ENCODE data around the gene CUX1. TPM values are rescaled to one million over a fixed set of nuclear protein-coding genes. Genes with fewer than 3 reads are reported as not detected.

Gene CUX1
- total and polyA plus RNA-seq, 9 donors = 42.2 to 151 (median 126) TPM

DNA sequence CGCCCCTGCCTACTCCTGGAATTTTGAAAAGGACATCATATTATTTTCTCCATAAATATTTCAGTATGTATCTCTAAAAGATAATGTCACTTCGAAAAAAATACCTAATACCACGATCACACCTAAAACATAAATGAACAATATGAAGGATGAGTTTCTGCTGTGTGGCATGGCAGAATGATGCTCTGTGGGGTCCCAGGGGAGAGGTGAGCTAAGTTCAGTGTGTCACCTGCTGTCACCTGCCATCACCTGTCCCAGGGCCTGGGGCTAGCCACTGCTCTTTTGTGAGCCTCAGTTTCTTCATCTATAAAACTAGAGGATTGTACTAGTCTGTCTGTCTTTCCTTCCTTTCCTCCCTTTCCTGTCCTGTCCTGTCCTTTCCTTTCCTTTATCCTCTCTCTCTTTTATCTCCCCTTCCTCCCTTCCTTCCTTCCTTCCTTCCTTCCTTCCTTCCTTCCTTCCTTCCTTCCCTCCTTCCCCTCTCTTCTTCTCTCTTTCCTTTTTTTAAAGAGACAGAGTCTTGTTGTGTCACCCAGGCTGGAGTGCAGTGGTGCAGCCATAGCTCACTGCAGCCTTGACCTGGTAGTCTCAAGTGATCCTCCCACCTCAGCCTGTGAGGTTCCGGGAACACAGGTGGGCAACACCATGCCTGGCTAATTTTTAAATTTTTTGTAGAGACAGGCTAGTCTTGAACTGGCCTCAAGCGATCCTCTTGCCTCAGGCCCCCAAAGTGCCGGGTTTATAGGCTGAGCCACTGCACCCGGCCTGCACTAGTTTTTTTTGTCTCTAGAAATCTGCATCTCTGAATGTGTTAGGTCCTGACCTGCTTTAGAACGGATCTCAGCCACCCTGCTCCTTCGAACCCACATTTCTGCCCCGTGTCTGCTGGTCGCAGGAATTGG, 43.1 kb downstream of the CUX1 start:
- WGBS, 3 donors = 82 to 87% (median 85%) methylated on average over 11 of the region's 11 CpGs
- TF ChIP-seq POLR2A (IDR thresholded peaks at IDR 0.05) = no peak
- TF ChIP-seq EP300 (IDR thresholded peaks at IDR 0.05) = no peak
- TF ChIP-seq, protein P1, sequence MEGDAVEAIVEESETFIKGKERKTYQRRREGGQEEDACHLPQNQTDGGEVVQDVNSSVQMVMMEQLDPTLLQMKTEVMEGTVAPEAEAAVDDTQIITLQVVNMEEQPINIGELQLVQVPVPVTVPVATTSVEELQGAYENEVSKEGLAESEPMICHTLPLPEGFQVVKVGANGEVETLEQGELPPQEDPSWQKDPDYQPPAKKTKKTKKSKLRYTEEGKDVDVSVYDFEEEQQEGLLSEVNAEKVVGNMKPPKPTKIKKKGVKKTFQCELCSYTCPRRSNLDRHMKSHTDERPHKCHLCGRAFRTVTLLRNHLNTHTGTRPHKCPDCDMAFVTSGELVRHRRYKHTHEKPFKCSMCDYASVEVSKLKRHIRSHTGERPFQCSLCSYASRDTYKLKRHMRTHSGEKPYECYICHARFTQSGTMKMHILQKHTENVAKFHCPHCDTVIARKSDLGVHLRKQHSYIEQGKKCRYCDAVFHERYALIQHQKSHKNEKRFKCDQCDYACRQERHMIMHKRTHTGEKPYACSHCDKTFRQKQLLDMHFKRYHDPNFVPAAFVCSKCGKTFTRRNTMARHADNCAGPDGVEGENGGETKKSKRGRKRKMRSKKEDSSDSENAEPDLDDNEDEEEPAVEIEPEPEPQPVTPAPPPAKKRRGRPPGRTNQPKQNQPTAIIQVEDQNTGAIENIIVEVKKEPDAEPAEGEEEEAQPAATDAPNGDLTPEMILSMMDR (IDR thresholded peaks at IDR 0.05) = no peak
- H3K27me3 ChIP-seq = no peaks in the 10 kb centered on the region
- no peak overlapping the region for H3K27ac ChIP-seq
- no peak overlapping the region for H3K4me3 ChIP-seq
- H3K36me3 ChIP-seq = no peaks in the 10 kb centered on the region
- no peaks in the 10 kb centered on the region for H3K9me3 ChIP-seq
- peaks cover 17% of the 10 kb centered on the region for H3K4me1 ChIP-seq (ENCODE audit: insufficient read depth)
- no peak for DNase-seq
- intact Hi-C loops (cut with DNase I) = no loop called here

DNA sequence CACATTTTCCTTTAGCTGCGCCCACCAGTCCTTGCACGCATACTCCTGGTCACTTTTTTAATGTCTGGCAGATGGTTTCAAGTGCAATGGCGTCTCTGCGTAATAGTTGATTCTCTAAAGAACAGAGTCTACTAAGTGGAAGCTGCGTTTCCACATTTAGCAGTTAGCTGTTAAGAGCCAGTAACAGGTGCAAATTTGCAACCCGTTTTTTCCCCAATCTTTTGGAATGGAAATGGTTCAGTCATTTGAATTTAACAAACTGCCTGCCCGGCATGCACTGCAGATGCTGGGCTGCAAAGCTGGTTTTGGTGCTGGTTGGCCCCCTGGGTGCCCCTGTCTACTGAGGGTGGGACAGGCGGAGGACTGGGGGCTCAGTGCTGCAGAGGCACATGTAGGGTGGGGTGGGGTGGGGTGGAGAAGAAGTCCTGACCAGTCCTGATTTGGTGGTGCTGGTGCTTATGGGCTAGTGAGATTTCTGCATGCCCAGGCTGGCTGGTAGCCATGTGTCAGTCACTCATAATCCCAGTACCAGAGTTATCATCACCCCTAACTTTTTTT, 43.9 kb downstream of the CUX1 start:
- Histone ChIP-seq H3K9me3 (no peaks in the 10 kb centered on the region), H3K27me3 (no peaks in the 10 kb centered on the region), H3K4me1 (ENCODE audit: insufficient read depth) (peaks cover 17% of the 10 kb centered on the region), H3K36me3 (no peaks in the 10 kb centered on the region), H3K4me3 (no peak overlapping the region), H3K27ac (no peak overlapping the region)
- no peak for DNase-seq
- 89 to 90% (median 90%) methylated on average over 8 of the region's 8 CpGs for WGBS, 3 donors
- TF ChIP-seq, protein P1 (IDR thresholded peaks at IDR 0.05) = no peak
- TF ChIP-seq POLR2A (IDR thresholded peaks at IDR 0.05) (no peak), EP300 (IDR thresholded peaks at IDR 0.05) (no peak)
- intact Hi-C loops (cut with DNase I) = no loop called here

DNA sequence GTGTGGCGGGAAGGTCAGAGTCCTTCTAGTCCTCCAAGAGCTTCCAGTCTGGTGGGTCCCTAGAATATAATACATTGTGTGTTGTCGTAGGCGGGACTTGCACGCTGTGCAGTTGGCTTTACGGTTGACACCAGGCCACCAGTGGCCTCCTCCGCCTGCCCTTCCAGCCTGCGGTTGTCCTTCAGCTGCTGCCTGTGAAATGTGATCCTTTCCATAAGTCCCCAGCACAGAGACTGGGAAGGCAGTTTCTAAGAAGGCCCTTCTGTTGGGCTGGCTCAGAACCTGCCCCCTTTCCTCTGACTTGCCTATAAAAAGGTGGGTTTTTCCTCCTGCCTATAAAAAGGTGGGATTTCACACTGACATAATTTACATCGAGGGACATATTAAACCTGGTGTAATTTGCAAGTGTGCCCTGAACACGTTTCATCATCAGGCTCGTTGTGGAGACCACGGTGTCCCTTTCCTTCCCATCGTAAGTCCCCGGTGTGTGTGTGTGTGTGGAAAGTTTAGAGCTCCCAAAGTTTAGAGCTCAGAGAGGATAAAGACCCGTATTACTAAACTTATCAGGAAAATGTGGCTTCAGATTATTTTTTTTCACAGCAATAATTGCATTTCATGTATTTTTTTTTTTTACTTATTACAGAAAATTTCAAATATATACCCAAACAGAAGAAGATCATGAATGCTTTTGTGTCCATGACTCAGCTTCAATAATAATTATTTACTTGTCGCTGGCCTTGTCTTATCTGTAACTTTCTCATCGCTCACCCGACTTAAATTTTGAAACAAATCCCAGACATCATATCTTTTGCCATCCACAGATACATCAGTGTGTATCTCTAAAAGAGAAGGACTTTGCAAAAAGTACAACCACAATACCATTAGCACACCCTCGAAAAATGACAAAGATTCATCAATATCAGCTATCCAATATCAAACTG, 45.1 kb downstream of the CUX1 start:
- Histone ChIP-seq H3K4me3 (no peak overlapping the region), H3K36me3 (no peaks in the 10 kb centered on the region), H3K27ac (no peak overlapping the region), H3K27me3 (no peaks in the 10 kb centered on the region), H3K9me3 (no peaks in the 10 kb centered on the region), H3K4me1 (ENCODE audit: insufficient read depth) (peaks cover 15% of the 10 kb centered on the region)
- TF ChIP-seq, protein P1 (IDR thresholded peaks at IDR 0.05) = no peak
- TF ChIP-seq POLR2A (IDR thresholded peaks at IDR 0.05) = no peak
- TF ChIP-seq EP300 (IDR thresholded peaks at IDR 0.05) = no peak
- intact Hi-C loops (cut with DNase I) = no loop called here
- DNase-seq = no peak
- 75 to 82% (median 80%) methylated on average over 18 of the region's 18 CpGs for WGBS, 3 donors

DNA sequence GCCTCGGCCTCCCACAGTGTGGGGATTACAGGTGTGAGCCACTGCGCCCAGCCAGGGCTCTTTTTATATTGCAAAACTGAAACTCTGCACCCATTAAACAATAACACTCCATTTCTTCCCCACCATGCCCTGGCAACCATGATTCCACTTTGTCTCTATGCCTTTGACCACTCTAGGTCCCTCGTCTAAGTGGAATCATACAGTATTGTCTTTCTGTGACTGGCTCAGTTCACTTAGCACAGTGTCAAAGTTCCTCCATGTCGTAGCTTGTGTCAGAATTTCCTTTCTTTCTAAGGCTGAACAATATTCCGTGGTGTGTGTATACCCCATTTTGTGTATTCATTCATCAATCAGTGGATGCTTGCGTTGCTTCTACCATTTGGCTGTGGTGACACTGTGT, 46.2 kb downstream of the CUX1 start:
- intact Hi-C loops (cut with DNase I) = no loop called here
- WGBS, 3 donors = 98% methylated on average over 6 of the region's 6 CpGs
- TF ChIP-seq EP300 (IDR thresholded peaks at IDR 0.05) (no peak), POLR2A (IDR thresholded peaks at IDR 0.05) (no peak)
- TF ChIP-seq, protein P1 (IDR thresholded peaks at IDR 0.05) = no peak
- H3K36me3 ChIP-seq = no peaks in the 10 kb centered on the region
- H3K4me1 ChIP-seq (ENCODE audit: insufficient read depth) = peaks cover 18% of the 10 kb centered on the region
- no peak for DNase-seq
- no peaks in the 10 kb centered on the region for H3K27me3 ChIP-seq
- no peak overlapping the region for H3K27ac ChIP-seq
- H3K4me3 ChIP-seq = no peak overlapping the region
- H3K9me3 ChIP-seq = no peaks in the 10 kb centered on the region

Data from ovary (tissue), 9 donors.